Small intestine (tissue), 7 donors: Measurements from ENCODE around the gene CKAP4. TPM values are rescaled to one million over a fixed set of nuclear protein-coding genes. Genes with fewer than 3 reads are reported as not detected.

Source experiments
- DNase-seq, 2 donors: peaks; one replicate each; pipeline versions ENCODE4 v3.0.0 to v3.0.0-alpha.2; 2013
- FAIRE-seq: peaks from 2 replicates; lab custom pipeline; 2012; peaks lifted over from hg19 to GRCh38; lab: Jason Lieb, UNC
- H3K27ac ChIP-seq, 3 donors: one replicate each; pipeline ENCODE4 v1.5.1; 2013; ENCODE audit warnings: low read length in 2 of 3, mild to moderate bottlenecking in 2 of 3, control low read depth in 1 of 3, inconsistent platforms in 1 of 3, low read depth in 1 of 3, moderate library complexity in 1 of 3
- H3K27me3 ChIP-seq, 3 donors: one replicate each; pipeline ENCODE4 v1.6.1; 2013; ENCODE audit warnings: low read length in 3 of 3, inconsistent platforms in 1 of 3; ENCODE audit not compliant: control insufficient read depth in 3 of 3, insufficient read depth in 3 of 3
- H3K36me3 ChIP-seq, 3 donors: one replicate each; pipeline ENCODE4 v1.6.1; 2013; ENCODE audit warnings: low read length in 3 of 3, inconsistent platforms in 1 of 3, low read depth in 1 of 3, mild to moderate bottlenecking in 1 of 3, moderate library complexity in 1 of 3; ENCODE audit not compliant: control insufficient read depth in 3 of 3, insufficient read depth in 2 of 3
- H3K4me1 ChIP-seq, 3 donors: one replicate each; pipeline ENCODE4 v1.6.1; 2013; ENCODE audit warnings: low read length in 2 of 3, inconsistent platforms in 1 of 3, low read depth in 1 of 3, mild to moderate bottlenecking in 1 of 3, moderate library complexity in 1 of 3; ENCODE audit not compliant: control insufficient read depth in 3 of 3, insufficient read depth in 2 of 3
- H3K4me3 ChIP-seq, 3 donors: one replicate each; pipeline ENCODE4 v1.5.1; 2013; ENCODE audit warnings: low read length in 3 of 3, control low read depth in 1 of 3, inconsistent platforms in 1 of 3, low read depth in 1 of 3, mild to moderate bottlenecking in 1 of 3, moderate library complexity in 1 of 3
- H3K9me3 ChIP-seq, 2 donors: one replicate each; pipeline ENCODE4 v1.6.1; 2013; ENCODE audit warnings: low read depth in 1 of 2, low read length in 1 of 2; ENCODE audit not compliant: control insufficient read depth in 2 of 2, insufficient read depth in 1 of 2
- WGBS, 3 donors: extraction: QIAGEN DNeasy Blood & Tissue Kit; methylation state at CpG; one replicate each; pipeline ENCODE4 v1.1.7; 2013; 5-methylcytosine and 5-hydroxymethylcytosine counted together
- polyA plus RNA-seq, 4 donors: library from polyadenylated mRNA; stranded (reverse) in 3 of 4; unstranded in 1 of 4; fragments of 200-250 nt in 3 of 4; fragments of 120-200 nt in 1 of 4; gene quantifications; one replicate each; pipeline versions ENCODE4 v1.2.1 to v1.2.3, GENCODE V29; 2013
- donor health status: healthy with polysubstance abuse.
- donor health status: control.
- donor health status: control.
- donor health status: Bipolar disorder and iron deficiency.
- donor health status: healthy.

The CKAP4 gene
- polyA plus RNA-seq, 4 donors: 2.0 to 34.5 (median 18.7) TPM

- Histone ChIP-seq H3K27me3 (no peaks in the 10 kb centered on the region), H3K4me1 (no peaks in the 10 kb centered on the region), H3K9me3 (no peaks in the 10 kb centered on the region), H3K27ac (no peak overlapping the region), H3K4me3 (no peak overlapping the region), H3K36me3 (no peaks in the 10 kb centered on the region)
- WGBS, 3 donors: 82 to 87% (median 86%) methylated on average over 3 of the region's 3 CpGs
- DNase-seq (no peak), FAIRE-seq (no peak)
Observed at GRCh38 chr12:106255493-106255892, 7.7 kb upstream of the CKAP4 start.

- H3K4me1 ChIP-seq: no peaks in the 10 kb centered on the region
- H3K27me3 ChIP-seq: no peaks in the 10 kb centered on the region
- FAIRE-seq: no peak
- H3K27ac ChIP-seq: no peak overlapping the region
- H3K9me3 ChIP-seq: no peaks in the 10 kb centered on the region
- DNase-seq: no peak
- WGBS, 3 donors: 90 to 97% (median 93%) methylated on average over 3 of the region's 3 CpGs
- no peaks in the 10 kb centered on the region for H3K36me3 ChIP-seq
- no peak overlapping the region for H3K4me3 ChIP-seq
Observed at GRCh38 chr12:106254724-106255123, 6.9 kb upstream of the CKAP4 start.

- FAIRE-seq (no peak), DNase-seq (no peak)
- Histone ChIP-seq H3K36me3 (no peaks in the 10 kb centered on the region), H3K9me3 (no peaks in the 10 kb centered on the region), H3K4me1 (peaks cover under 1 to 6% (median 1%) of the 10 kb centered on the region in 3 donors), H3K4me3 (no peak overlapping the region), H3K27ac (no peak overlapping the region), H3K27me3 (no peaks in the 10 kb centered on the region)
- 76 to 88% (median 87%) methylated on average over 6 of the region's 6 CpGs for WGBS, 3 donors
Observed at GRCh38 chr12:106251631-106252455, 4.0 kb upstream of the CKAP4 start.

- no peak overlapping the region for H3K4me3 ChIP-seq
- 35 to 63% (median 47%) methylated on average over 5 of the region's 5 CpGs for WGBS, 3 donors
- peaks cover 0 to 4% (median 0%) of the 10 kb centered on the region in 3 donors for H3K36me3 ChIP-seq
- peak; percentile 49 to 71 for DNase-seq
- H3K27ac ChIP-seq: peak overlapping the region in 1 of 3 donors; percentile 83
- no peak for FAIRE-seq
- no peaks in the 10 kb centered on the region for H3K27me3 ChIP-seq
- no peaks in the 10 kb centered on the region for H3K9me3 ChIP-seq
- H3K4me1 ChIP-seq: peaks cover 2 to 8% (median 3%) of the 10 kb centered on the region in 3 donors
Observed at GRCh38 chr12:106249411-106250135, 1.8 kb upstream of the CKAP4 start.

GRCh38 chr12:106248846-106249371 lies 1.1 kb upstream of the CKAP4 start:
- peaks cover 0 to 6% (median 0%) of the 10 kb centered on the region in 3 donors for H3K36me3 ChIP-seq
- peak overlapping the region; percentile 66 to 83 (median 80) for H3K27ac ChIP-seq
- FAIRE-seq: no peak
- H3K4me3 ChIP-seq: peak overlapping the region in 2 of 3 donors; percentile 67
- no peaks in the 10 kb centered on the region for H3K9me3 ChIP-seq
- WGBS, 3 donors: 17 to 21% (median 19%) methylated on average over 12 of the region's 12 CpGs
- H3K4me1 ChIP-seq: peaks cover 2 to 8% (median 3%) of the 10 kb centered on the region in 3 donors
- peak; percentile 17 to 19 for DNase-seq
- no peaks in the 10 kb centered on the region for H3K27me3 ChIP-seq

- DNase-seq (peak; percentile 61 to 71), FAIRE-seq (no peak)
- H3K27me3 ChIP-seq: no peaks in the 10 kb centered on the region
- H3K4me1 ChIP-seq: peaks cover 2 to 8% (median 3%) of the 10 kb centered on the region in 3 donors
- 0 to 2% (median 1%) methylated on average over 22 to 36 of the region's 36 CpGs for WGBS, 3 donors
- H3K36me3 ChIP-seq: peaks cover 0 to 8% (median 0%) of the 10 kb centered on the region in 3 donors
- H3K27ac ChIP-seq: peak overlapping the region; percentile 66 to 83 (median 80)
- peak overlapping the region; percentile 67 to 79 (median 67) for H3K4me3 ChIP-seq
- H3K9me3 ChIP-seq: no peaks in the 10 kb centered on the region
Observed at GRCh38 chr12:106248312-106248845, 559 bp upstream of the CKAP4 start.

- H3K9me3 ChIP-seq: no peaks in the 10 kb centered on the region
- peak overlapping the region; percentile 34 to 83 (median 69) for H3K27ac ChIP-seq
- FAIRE-seq (no peak), DNase-seq (peak; percentile 51 to 77)
- no peaks in the 10 kb centered on the region for H3K27me3 ChIP-seq
- H3K36me3 ChIP-seq: peaks cover 0 to 9% (median 0%) of the 10 kb centered on the region in 3 donors
- H3K4me3 ChIP-seq: peak overlapping the region; percentile 67 to 79 (median 75)
- WGBS, 3 donors: 2 to 5% (median 3%) methylated on average over 41 to 71 of the region's 71 CpGs
- peaks cover 2 to 8% (median 3%) of the 10 kb centered on the region in 3 donors for H3K4me1 ChIP-seq
Observed at GRCh38 chr12:106246891-106247673, 738 bp downstream of the CKAP4 start.
